OCI-LY3 (cell line): Measurements from ENCODE around the gene ARID3C.

Source experiments
- H2AFZ ChIP-seq: fragments of 200-600, 300-600 bp; shearing (Covaris generic); 2 replicates; pipeline ENCODE4 v1.6.0; 2014; ENCODE audit warnings: antibody characterized with exemption, low read depth, low read length
- H3K27ac ChIP-seq: fragments of 200-600, 300-600 bp; sonication (generic); 2 replicates; pipeline ENCODE4 v1.5.1; 2014; ENCODE audit warnings: mild to moderate bottlenecking, low read length, moderate library complexity, mixed read lengths
- H3K27me3 ChIP-seq: fragments of 200-600, 300-600 bp; sonication (generic); 2 replicates; pipeline ENCODE4 v1.6.1; 2014; ENCODE audit warnings: low read depth, low read length, mixed read lengths
- H3K36me3 ChIP-seq: fragments of 200-600, 300-600 bp; sonication (generic); replicated peaks from 2 replicates; pipeline ENCODE3; 2014; ENCODE audit warnings: low read depth, low read length, mixed read lengths
- H3K4me1 ChIP-seq: fragments of 300-600, 200-600 bp; sonication (generic); 2 replicates; pipeline ENCODE4 v1.6.1; 2014; ENCODE audit warnings: low read length, mixed read lengths
- H3K4me2 ChIP-seq: fragments of 200-600, 300-600 bp; sonication (generic); 2 replicates; pipeline ENCODE4 v1.6.1; 2014; ENCODE audit warnings: low read length, mixed read lengths
- H3K4me3 ChIP-seq: fragments of 300-600, 200-600 bp; sonication (generic); 2 replicates; pipeline ENCODE4 v1.5.1; 2014; ENCODE audit warnings: antibody characterized with exemption, mild to moderate bottlenecking, low read length, moderate library complexity
- H3K79me2 ChIP-seq: fragments of 300-600, 200-600 bp; shearing (Covaris generic); 2 replicates; pipeline ENCODE4 v1.6.1; 2014; ENCODE audit warnings: mild to moderate bottlenecking, low read length, mixed read lengths
- H3K9ac ChIP-seq: fragments of 300-600, 200-600 bp; shearing (Covaris generic); 2 replicates; pipeline ENCODE4 v1.6.0; 2014; ENCODE audit warnings: mild to moderate bottlenecking, low read length, moderate library complexity
- H3K9me3 ChIP-seq: fragments of 200-600, 300-600 bp; shearing (Covaris generic); 2 replicates; pipeline ENCODE4 v1.6.1; 2014; ENCODE audit warnings: low read length, mixed read lengths; ENCODE audit not compliant: insufficient read depth
- H4K20me1 ChIP-seq: fragments of 200-600, 300-600 bp; sonication (generic); 2 replicates; pipeline ENCODE4 v1.6.1; 2016; ENCODE audit warnings: low read length, mixed read lengths; ENCODE audit not compliant: insufficient read depth
- EZH2phosphoT487 ChIP-seq: fragments of 200-600 bp; shearing (Covaris generic); IDR thresholded peaks from 2 replicates; pipeline ENCODE4 v1.6.1; 2018; ENCODE audit warnings: antibody characterized with exemption, mixed run types, low read depth
- TF ChIP-seq, protein P1 (sequence below): fragments of 200-600, 300-600 bp; sonication (generic); IDR thresholded peaks from 2 replicates; pipeline ENCODE4 v1.5.1; 2014; ENCODE audit warnings: antibody characterized with exemption, low read length, low read depth

The ARID3C gene

GRCh38 chr9:34589636-34590380 lies 39.1 kb downstream of the ARID3C start, which contains the start of gene CNTFR:
TSS of gene CNTFR (minus strand) at chr9:34589724. CDS start at chr9:34568981, 20,743 bp downstream.
- no peak for TF ChIP-seq EZH2phosphoT487
- TF ChIP-seq, protein P1, sequence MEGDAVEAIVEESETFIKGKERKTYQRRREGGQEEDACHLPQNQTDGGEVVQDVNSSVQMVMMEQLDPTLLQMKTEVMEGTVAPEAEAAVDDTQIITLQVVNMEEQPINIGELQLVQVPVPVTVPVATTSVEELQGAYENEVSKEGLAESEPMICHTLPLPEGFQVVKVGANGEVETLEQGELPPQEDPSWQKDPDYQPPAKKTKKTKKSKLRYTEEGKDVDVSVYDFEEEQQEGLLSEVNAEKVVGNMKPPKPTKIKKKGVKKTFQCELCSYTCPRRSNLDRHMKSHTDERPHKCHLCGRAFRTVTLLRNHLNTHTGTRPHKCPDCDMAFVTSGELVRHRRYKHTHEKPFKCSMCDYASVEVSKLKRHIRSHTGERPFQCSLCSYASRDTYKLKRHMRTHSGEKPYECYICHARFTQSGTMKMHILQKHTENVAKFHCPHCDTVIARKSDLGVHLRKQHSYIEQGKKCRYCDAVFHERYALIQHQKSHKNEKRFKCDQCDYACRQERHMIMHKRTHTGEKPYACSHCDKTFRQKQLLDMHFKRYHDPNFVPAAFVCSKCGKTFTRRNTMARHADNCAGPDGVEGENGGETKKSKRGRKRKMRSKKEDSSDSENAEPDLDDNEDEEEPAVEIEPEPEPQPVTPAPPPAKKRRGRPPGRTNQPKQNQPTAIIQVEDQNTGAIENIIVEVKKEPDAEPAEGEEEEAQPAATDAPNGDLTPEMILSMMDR: no peak
- Histone ChIP-seq H3K27ac (no peak within 1 kb of the TSS), H3K4me3 (no peak within 1 kb of the TSS), H3K4me1 (peaks cover 59% of the 10 kb centered on the region), H3K9me3 (no peaks in the 10 kb centered on the region), H3K36me3 (no peaks in the 10 kb centered on the region), H3K27me3 (peaks cover 11% of the 10 kb centered on the region; the same call in 1 of the 2 replicates), H3K4me2 (no peak within 1 kb of the TSS), H2AFZ (no peak within 1 kb of the TSS), H3K79me2 (no peaks in the 10 kb centered on the region), H3K9ac (no peak within 1 kb of the TSS), H4K20me1 (no peaks in the 10 kb centered on the region)

GRCh38 chr9:34588671-34589635 lies 39.9 kb downstream of the ARID3C start:
- Histone ChIP-seq H3K4me3 (no peak overlapping the region), H3K9ac (no peak overlapping the region), H3K9me3 (no peaks in the 10 kb centered on the region), H4K20me1 (no peaks in the 10 kb centered on the region), H3K4me1 (peaks cover 58% of the 10 kb centered on the region), H3K36me3 (no peaks in the 10 kb centered on the region), H3K4me2 (no peak overlapping the region), H3K27ac (no peak overlapping the region), H3K79me2 (no peaks in the 10 kb centered on the region), H2AFZ (no peak overlapping the region), H3K27me3 (peaks cover 11% of the 10 kb centered on the region; the same call in 1 of the 2 replicates)
- TF ChIP-seq, protein P1: no peak
- no peak for TF ChIP-seq EZH2phosphoT487

DNA sequence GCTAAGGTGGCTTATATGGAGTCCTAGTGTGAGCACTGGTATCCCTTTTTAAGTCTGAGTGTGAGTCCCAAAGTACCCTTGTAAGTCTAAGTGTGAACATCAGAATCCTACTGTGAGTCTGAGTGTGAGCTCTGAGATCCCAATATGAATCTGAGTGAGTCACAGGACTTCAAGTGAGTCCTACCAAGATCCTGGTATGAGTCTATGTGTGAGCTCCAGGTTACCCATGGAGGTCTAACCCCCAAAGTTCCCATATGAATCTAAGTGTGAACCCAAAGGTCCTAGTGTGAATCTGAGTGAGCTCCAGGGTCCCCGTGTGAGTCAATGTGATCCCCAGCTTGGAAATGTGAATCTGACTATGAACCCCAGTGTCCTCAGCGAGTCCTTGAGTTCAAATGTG lies 41.6 kb downstream of the ARID3C start:
- peaks cover 11% of the 10 kb centered on the region; the same call in 1 of the 2 replicates for H3K27me3 ChIP-seq
- H3K4me1 ChIP-seq: peaks cover 50% of the 10 kb centered on the region

More for the DNA sequence above, 41.6 kb downstream of the ARID3C start:
- no peaks in the 10 kb centered on the region for H3K79me2 ChIP-seq
- no peaks in the 10 kb centered on the region for H3K36me3 ChIP-seq
- H3K4me2 ChIP-seq: peak overlapping the region; percentile 18; the same call in 1 of the 2 replicates
- H3K9me3 ChIP-seq: no peaks in the 10 kb centered on the region
- H3K9ac ChIP-seq: no peak overlapping the region
- H2AFZ ChIP-seq: no peak overlapping the region
- no peak overlapping the region for H3K4me3 ChIP-seq
- TF ChIP-seq, protein P1: no peak
- no peak for TF ChIP-seq EZH2phosphoT487
- no peaks in the 10 kb centered on the region for H4K20me1 ChIP-seq
- no peak overlapping the region for H3K27ac ChIP-seq
